Spleen (tissue), 11 donors: ENCODE measurements around the gene CD40. TPM values are rescaled to one million over a fixed set of nuclear protein-coding genes. Genes with fewer than 3 reads are reported as not detected.

Experiments used
- DNase-seq: peaks from one replicate; pipeline ENCODE4 v3.0.0-alpha.2; 2020
- H3K27ac ChIP-seq, 8 donors: fragments of 200-600 bp; sonication (generic) in 7 of 8; 1 replicate in 4 of 8; 2 replicates in 4 of 8; pipeline versions ENCODE4 v1.5.0 to v1.8.0; 2016 to 2021; ENCODE audit warnings: inconsistent platforms in 4 of 8, mild to moderate bottlenecking in 4 of 8, moderate library complexity in 1 of 8
- H3K27me3 ChIP-seq, 7 donors: fragments of 200-600 bp; sonication (generic) in 6 of 7; replicated peaks in 1 of 7; 1 replicate in 4 of 7; 2 replicates in 3 of 7; pipeline versions ENCODE4 v1.5.0 to v1.8.0; 2016 to 2021; ENCODE audit warnings: inconsistent platforms in 3 of 7, mild to moderate bottlenecking in 1 of 7
- H3K36me3 ChIP-seq, 6 donors: fragments of 200-600 bp; sonication (generic) in 5 of 6; 1 replicate in 4 of 6; 2 replicates in 2 of 6; pipeline versions ENCODE4 v1.5.0 to v1.8.0; 2016 to 2021; ENCODE audit warnings: inconsistent platforms in 2 of 6
- H3K4me1 ChIP-seq, 6 donors: fragments of 200-600 bp; sonication (generic) in 5 of 6; 1 replicate in 3 of 6; 2 replicates in 3 of 6; pipeline versions ENCODE4 v1.5.0 to v1.8.0; 2016 to 2021; ENCODE audit warnings: inconsistent platforms in 3 of 6
- H3K4me3 ChIP-seq, 8 donors: fragments of 200-600 bp; sonication (generic) in 7 of 8; 1 replicate in 4 of 8; 2 replicates in 4 of 8; pipeline versions ENCODE4 v1.5.0 to v1.8.0; 2016 to 2021; ENCODE audit warnings: inconsistent platforms in 4 of 8, mild to moderate bottlenecking in 4 of 8, moderate library complexity in 2 of 8
- H3K9me3 ChIP-seq, 8 donors: fragments of 200-600 bp; sonication (generic) in 7 of 8; 1 replicate in 4 of 8; 2 replicates in 4 of 8; pipeline versions ENCODE4 v1.5.0 to v1.8.0; 2016 to 2021; ENCODE audit warnings: inconsistent platforms in 4 of 8
- CTCF ChIP-seq, 11 experiments: fragments of 200-600 bp in 7 of 11; fragments of 450-650 bp in 4 of 11; sonication (generic) in 4 of 11; IDR thresholded peaks in 8 of 11; conservative IDR thresholded peaks in 3 of 11; 1 replicate in 7 of 11; 2 replicates in 4 of 11; pipeline versions ENCODE4 v1.4.0 to v1.8.0; 2016 to 2021; ENCODE audit warnings: antibody characterized with exemption in 11 of 11, inconsistent platforms in 4 of 11, mild to moderate bottlenecking in 1 of 11
- POLR2A ChIP-seq, 3 donors: fragments of 450-650 bp; IDR thresholded peaks; one replicate each; pipeline ENCODE4 v1.5.1; 2017; ENCODE audit warnings: antibody characterized with exemption in 3 of 3, mild to moderate bottlenecking in 1 of 3
- POLR2AphosphoS5 ChIP-seq, 3 donors: sonication (generic); formaldehyde crosslinking; IDR thresholded peaks; one replicate each; pipeline ENCODE4 v1.5.1; 2017; ENCODE audit warnings: antibody characterized with exemption in 3 of 3
- WGBS, 5 donors: extraction: QIAGEN DNeasy Blood & Tissue Kit in 3 of 5; methylation state at CpG; one replicate each; pipeline versions ENCODE4 v1.1.5 to v1.1.7; 2013 to 2018; 5-methylcytosine and 5-hydroxymethylcytosine counted together
- intact Hi-C: fragments of 100-400 bp; cut with DNase I; formaldehyde crosslinking; loops from one replicate; pipeline ENCODE4 v1.15.0; 2023; ENCODE audit warnings: low total_unique reads
- polyA plus RNA-seq, 3 donors: library from polyadenylated mRNA; stranded (reverse); fragments of 200-250 nt; gene quantifications; one replicate each; pipeline ENCODE4 v1.2.1, GENCODE V29; 2013
- total RNA-seq, 7 donors: library from RNA; depleted of rRNA in 3 of 7; stranded (reverse); fragments of >200 nt in 3 of 7; fragmentation: NEBNext Ultra II Directional in 4 of 7; extraction: Animal tissue kit (Norgen Biotek cat#: 25700) in 4 of 7; gene quantifications; one replicate each; pipeline versions ENCODE4 v1.1.0 to v1.2.1, GENCODE V29; 2016 to 2021
- donor health status: healthy with polysubstance abuse.
- donor health status: DM: no; HTN: no; CAD: no; lungs with moderate emphysema.
- donor health status: DM: no; HTN: no; CAD: no.
- donor health status: Bipolar disorder and iron deficiency.
- donor health status: healthy.
- donor health status: DM: no; HTN: no; CAD: no.
- donor health status: DM: yes; HTN: yes; CAD: no.

CD40 gene
- total and polyA plus RNA-seq, 10 donors = 30.7 to 108 (median 52.9) TPM

GRCh38 chr20:46161921-46162320 is 43.8 kb downstream of the CD40 start:
- 85 to 94% (median 87%) methylated on average over 1 of the region's 1 CpG for WGBS, 5 donors
- H3K36me3 ChIP-seq = no peaks in the 10 kb centered on the region
- no peak overlapping the region for H3K27ac ChIP-seq
- intact Hi-C loops = no loop called here
- H3K4me3 ChIP-seq = no peak overlapping the region
- peaks cover 0 to 61% (median 5%) of the 10 kb centered on the region in 7 donors for H3K27me3 ChIP-seq
- no peak for TF ChIP-seq POLR2A (IDR thresholded peaks at IDR 0.05)
- TF ChIP-seq CTCF (IDR thresholded peaks at IDR 0.05 in 8 of 11, conservative IDR thresholded peaks at IDR 0.05 in 3 of 11) = no peak
- no peak for TF ChIP-seq POLR2AphosphoS5 (IDR thresholded peaks at IDR 0.05)
- H3K4me1 ChIP-seq = no peaks in the 10 kb centered on the region
- H3K9me3 ChIP-seq = peaks cover 0 to under 1% (median 0%) of the 10 kb centered on the region in 8 donors
- DNase-seq = no peak

GRCh38 chr20:46164254-46164653 is 46.1 kb downstream of the CD40 start:
- H3K9me3 ChIP-seq = peaks cover 0 to 3% (median 0%) of the 10 kb centered on the region in 8 donors
- no peak overlapping the region for H3K4me3 ChIP-seq
- H3K4me1 ChIP-seq = no peaks in the 10 kb centered on the region
- DNase-seq = no peak
- no peaks in the 10 kb centered on the region for H3K36me3 ChIP-seq
- no peak overlapping the region for H3K27ac ChIP-seq
- TF ChIP-seq POLR2AphosphoS5 (IDR thresholded peaks at IDR 0.05) (no peak), POLR2A (IDR thresholded peaks at IDR 0.05) (no peak), CTCF (IDR thresholded peaks at IDR 0.05 in 8 of 11, conservative IDR thresholded peaks at IDR 0.05 in 3 of 11) (no peak)
- peaks cover 0 to 56% (median 5%) of the 10 kb centered on the region in 7 donors for H3K27me3 ChIP-seq
- intact Hi-C loops = no loop called here
- 65 to 80% (median 68%) methylated on average over 7 of the region's 7 CpGs for WGBS, 5 donors

- Histone ChIP-seq H3K9me3 (peaks cover 0 to 3% (median 0%) of the 10 kb centered on the region in 8 donors), H3K36me3 (no peaks in the 10 kb centered on the region), H3K4me1 (no peaks in the 10 kb centered on the region), H3K4me3 (no peak overlapping the region), H3K27me3 (peaks cover 0 to 51% (median 4%) of the 10 kb centered on the region in 7 donors), H3K27ac (no peak overlapping the region)
- TF ChIP-seq POLR2AphosphoS5 (IDR thresholded peaks at IDR 0.05) = no peak
- no peak for TF ChIP-seq POLR2A (IDR thresholded peaks at IDR 0.05)
- no peak for TF ChIP-seq CTCF (IDR thresholded peaks at IDR 0.05 in 8 of 11, conservative IDR thresholded peaks at IDR 0.05 in 3 of 11)
- intact Hi-C loops = no loop called here
- DNase-seq = no peak
Observed at GRCh38 chr20:46167080-46167479, 49.0 kb downstream of the CD40 start.

- intact Hi-C loops = no loop called here
- TF ChIP-seq POLR2A (IDR thresholded peaks at IDR 0.05) (no peak), CTCF (IDR thresholded peaks at IDR 0.05 in 8 of 11, conservative IDR thresholded peaks at IDR 0.05 in 3 of 11) (no peak), POLR2AphosphoS5 (IDR thresholded peaks at IDR 0.05) (no peak)
- no peaks in the 10 kb centered on the region for H3K4me1 ChIP-seq
- peaks cover 0 to 3% (median 0%) of the 10 kb centered on the region in 8 donors for H3K9me3 ChIP-seq
- no peak overlapping the region for H3K27ac ChIP-seq
- peaks cover 0 to 64% (median 11%) of the 10 kb centered on the region in 7 donors for H3K27me3 ChIP-seq
- 60 to 73% (median 63%) methylated on average over 8 of the region's 8 CpGs for WGBS, 5 donors
- H3K4me3 ChIP-seq = no peak overlapping the region
- no peaks in the 10 kb centered on the region for H3K36me3 ChIP-seq
- DNase-seq = no peak
Observed at GRCh38 chr20:46168438-46168837, 50.3 kb downstream of the CD40 start.
